BLaER1 treated with 17β-estradiol and CSF1 and Interleukin-3, amounts not matched to agents 10 nM and 100 nM (cell line): ENCODE results near the gene BDKRB1.
A peak's percentile ranks its signal among the peaks of the same experiment; 100 is the strongest.

Experiments used
- H3K27ac ChIP-seq, 11 experiments: shearing (Covaris generic); formaldehyde crosslinking; 2 replicates each; pipeline ENCODE4 v1.8.1; 2022
- H3K27me3 ChIP-seq, 11 experiments: shearing (Covaris generic); formaldehyde crosslinking; 2 replicates each; pipeline ENCODE4 v1.8.1; 2022
- H3K36me3 ChIP-seq, 11 experiments: shearing (Covaris generic); formaldehyde crosslinking; 2 replicates each; pipeline ENCODE4 v1.8.1; 2022
- H3K4me1 ChIP-seq, 10 experiments: shearing (Covaris generic); formaldehyde crosslinking; 2 replicates each; pipeline ENCODE4 v1.8.1; 2022
- H3K4me2 ChIP-seq, 11 experiments: shearing (Covaris generic); formaldehyde crosslinking; 2 replicates each; pipeline ENCODE4 v1.8.1; 2022
- H3K4me3 ChIP-seq, 10 experiments: shearing (Covaris generic); formaldehyde crosslinking; 2 replicates each; pipeline ENCODE4 v1.8.1; 2022
- H3K9ac ChIP-seq, 11 experiments: shearing (Covaris generic); formaldehyde crosslinking; 2 replicates each; pipeline ENCODE4 v1.8.1; 2022
- H3K9me3 ChIP-seq, 11 experiments: shearing (Covaris generic); formaldehyde crosslinking; replicated peaks in 1 of 11; 2 replicates each; pipeline ENCODE4 v1.8.1; 2022
- H4K20me1 ChIP-seq, 11 experiments: shearing (Covaris generic); formaldehyde crosslinking; 2 replicates each; pipeline ENCODE4 v1.8.1; 2022
- Cebpa-rat ChIP-seq, 11 experiments: shearing (Covaris generic); IDR thresholded peaks; 2 replicates each; pipeline ENCODE4 v1.8.1; 2022

Gene BDKRB1

GRCh38 chr14:96263347-96264199 is 7.6 kb downstream of the BDKRB1 start:
- Histone ChIP-seq H3K4me2 (no peak overlapping the region), H3K9me3 (peaks cover 8 to 13% (median 10%) of the 10 kb centered on the region in 11 experiments; a peak in 18 of 22 replicates), H3K27ac (no peak overlapping the region), H3K27me3 (no peaks in the 10 kb centered on the region), H4K20me1 (no peaks in the 10 kb centered on the region), H3K4me1 (peaks cover 0 to 8% (median 2%) of the 10 kb centered on the region in 10 experiments; a peak in 5 of 20 replicates), H3K4me3 (no peak overlapping the region), H3K36me3 (no peaks in the 10 kb centered on the region), H3K9ac (no peak overlapping the region)
- TF ChIP-seq Cebpa-rat (IDR thresholded peaks at IDR 0.05), result no peak

- H3K9me3 ChIP-seq, result peaks cover 8 to 13% (median 10%) of the 10 kb centered on the region in 11 experiments; a peak in 18 of 22 replicates
- no peak for TF ChIP-seq Cebpa-rat (IDR thresholded peaks at IDR 0.05)
- H3K4me2 ChIP-seq, result no peak overlapping the region
- no peaks in the 10 kb centered on the region for H4K20me1 ChIP-seq
- H3K27me3 ChIP-seq, result no peaks in the 10 kb centered on the region
- H3K4me3 ChIP-seq, result no peak overlapping the region
- H3K4me1 ChIP-seq, result peaks cover 0 to 8% (median 2%) of the 10 kb centered on the region in 10 experiments; a peak in 5 of 20 replicates
- no peaks in the 10 kb centered on the region for H3K36me3 ChIP-seq
- no peak overlapping the region for H3K9ac ChIP-seq
- H3K27ac ChIP-seq, result no peak overlapping the region
Observed at GRCh38 chr14:96264200-96264553, 8.2 kb downstream of the BDKRB1 start.

- H3K27me3 ChIP-seq, result no peaks in the 10 kb centered on the region
- no peak overlapping the region for H3K9ac ChIP-seq
- no peaks in the 10 kb centered on the region for H3K36me3 ChIP-seq
- H3K27ac ChIP-seq, result no peak overlapping the region
- peaks cover 3 to 8% (median 4%) of the 10 kb centered on the region in 11 experiments; a peak in 17 of 22 replicates for H3K9me3 ChIP-seq
- H3K4me1 ChIP-seq, result peaks cover 0 to 8% (median 2%) of the 10 kb centered on the region in 10 experiments; a peak in 5 of 20 replicates
- TF ChIP-seq Cebpa-rat (IDR thresholded peaks at IDR 0.05), result no peak
- H4K20me1 ChIP-seq, result no peaks in the 10 kb centered on the region
- H3K4me2 ChIP-seq, result no peak overlapping the region
- H3K4me3 ChIP-seq, result no peak overlapping the region
Observed at GRCh38 chr14:96264853-96265252, 8.8 kb downstream of the BDKRB1 start.

DNA sequence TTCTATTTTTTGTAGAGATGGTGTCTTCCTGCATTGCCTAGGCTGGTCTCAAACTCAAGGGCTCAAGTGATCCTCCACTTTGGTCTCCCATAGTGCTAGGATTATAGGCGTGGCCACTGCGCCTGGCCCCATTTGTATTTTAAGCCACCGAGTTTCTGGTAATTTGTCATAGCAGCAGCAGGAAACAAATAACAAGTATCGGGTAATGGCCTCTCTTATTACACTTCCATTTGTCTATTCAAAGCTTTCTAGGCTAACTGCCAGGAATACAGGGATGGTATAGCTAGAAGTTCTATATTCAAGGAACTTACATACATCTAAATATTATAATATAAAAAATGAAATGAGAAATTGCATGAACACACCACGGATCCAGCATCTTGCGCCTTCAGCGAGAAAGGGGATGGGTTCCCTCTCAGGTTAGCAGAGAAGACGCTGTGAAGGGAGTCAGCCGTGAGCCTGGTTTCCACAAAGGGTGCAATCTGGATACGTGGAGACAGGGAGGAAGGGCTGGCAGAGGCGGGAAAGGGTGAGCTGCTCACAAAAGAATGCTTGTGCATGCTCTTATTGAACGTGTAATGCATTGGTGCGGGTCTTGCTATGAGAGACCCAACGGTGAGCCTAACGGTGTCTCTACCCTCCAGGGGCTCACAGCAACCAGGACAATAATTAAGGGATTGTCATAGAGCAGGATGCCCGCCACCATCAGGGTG is 9.5 kb downstream of the BDKRB1 start:
- Histone ChIP-seq H3K9me3 (peaks cover 0 to under 1% (median 0%) of the 10 kb centered on the region in 11 experiments; a peak in 2 of 22 replicates), H3K36me3 (no peaks in the 10 kb centered on the region), H3K4me3 (no peak overlapping the region), H3K27me3 (no peaks in the 10 kb centered on the region), H4K20me1 (no peaks in the 10 kb centered on the region), H3K27ac (no peak overlapping the region), H3K4me1 (peaks cover 0 to 8% (median 2%) of the 10 kb centered on the region in 10 experiments; a peak in 5 of 20 replicates), H3K9ac (no peak overlapping the region), H3K4me2 (no peak overlapping the region)
- TF ChIP-seq Cebpa-rat (IDR thresholded peaks at IDR 0.05), result no peak

DNA sequence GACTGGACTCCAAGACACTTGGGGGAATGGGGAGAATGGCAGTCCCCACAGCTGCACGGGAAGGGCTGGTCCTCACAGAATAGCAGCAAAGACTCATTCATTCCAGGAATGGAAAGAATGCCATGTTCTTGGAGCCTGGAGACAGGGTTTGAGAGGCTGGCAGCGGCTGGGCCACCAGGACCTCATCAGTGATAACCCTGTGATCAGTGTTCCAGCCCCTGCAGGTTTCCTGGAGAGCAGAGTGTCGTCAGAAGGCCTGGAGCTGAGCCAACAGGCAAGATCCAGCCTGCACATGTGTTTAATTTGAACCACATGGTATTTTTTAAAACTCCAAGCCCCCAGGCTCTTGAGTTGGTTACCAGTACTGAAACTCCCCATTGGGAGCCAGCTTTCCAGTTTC is 11.3 kb downstream of the BDKRB1 start:
- no peaks in the 10 kb centered on the region for H3K36me3 ChIP-seq
- peak overlapping the region in 3 of 11 experiments; percentile 1 to 26 (median 2); a peak in 1 of 22 replicates for H3K4me2 ChIP-seq
- H3K4me1 ChIP-seq, result peaks cover 0 to 8% (median 2%) of the 10 kb centered on the region in 10 experiments; a peak in 5 of 20 replicates
- H3K27ac ChIP-seq, result no peak overlapping the region
- 0 out of 22 replicates have a peak, but pooled peaks cover 0 to under 1% (median 0%) of the 10 kb centered on the region in 11 experiments for H3K9me3 ChIP-seq
- TF ChIP-seq Cebpa-rat (IDR thresholded peaks at IDR 0.05), result no peak
- H4K20me1 ChIP-seq, result no peaks in the 10 kb centered on the region
- H3K27me3 ChIP-seq, result no peaks in the 10 kb centered on the region
- no peak overlapping the region for H3K4me3 ChIP-seq
- no peak overlapping the region for H3K9ac ChIP-seq

GRCh38 chr14:96267916-96268315 is 11.9 kb downstream of the BDKRB1 start:
- H3K36me3 ChIP-seq, result no peaks in the 10 kb centered on the region
- H3K27ac ChIP-seq, result no peak overlapping the region
- no peak for TF ChIP-seq Cebpa-rat (IDR thresholded peaks at IDR 0.05)
- H3K9me3 ChIP-seq, result 0 out of 22 replicates have a peak, but pooled peaks cover 0 to 5% (median 0%) of the 10 kb centered on the region in 11 experiments
- peaks cover 0 to 8% (median 2%) of the 10 kb centered on the region in 10 experiments; a peak in 5 of 20 replicates for H3K4me1 ChIP-seq
- H3K27me3 ChIP-seq, result no peaks in the 10 kb centered on the region
- H3K9ac ChIP-seq, result no peak overlapping the region
- H3K4me3 ChIP-seq, result no peak overlapping the region
- no peaks in the 10 kb centered on the region for H4K20me1 ChIP-seq
- H3K4me2 ChIP-seq, result 0 out of 22 replicates have a peak overlapping the region, but pooled peaks of 1 of the 11 experiments have one; percentile 26

GRCh38 chr14:96268431-96269358 is 12.7 kb downstream of the BDKRB1 start:
- H3K9me3 ChIP-seq, result 0 out of 22 replicates have a peak, but pooled peaks cover 0 to 5% (median 0%) of the 10 kb centered on the region in 11 experiments
- peaks cover 0 to 8% (median 2%) of the 10 kb centered on the region in 10 experiments; a peak in 5 of 20 replicates for H3K4me1 ChIP-seq
- TF ChIP-seq Cebpa-rat (IDR thresholded peaks at IDR 0.05), result no peak
- no peak overlapping the region for H3K4me3 ChIP-seq
- no peak overlapping the region for H3K27ac ChIP-seq
- H4K20me1 ChIP-seq, result no peaks in the 10 kb centered on the region
- H3K36me3 ChIP-seq, result no peaks in the 10 kb centered on the region
- H3K4me2 ChIP-seq, result no peak overlapping the region
- H3K27me3 ChIP-seq, result no peaks in the 10 kb centered on the region
- H3K9ac ChIP-seq, result no peak overlapping the region

GRCh38 chr14:96269359-96269710 is 13.3 kb downstream of the BDKRB1 start:
- H3K4me2 ChIP-seq, result no peak overlapping the region
- H3K36me3 ChIP-seq, result no peaks in the 10 kb centered on the region
- H3K4me1 ChIP-seq, result peaks cover 0 to 8% (median 2%) of the 10 kb centered on the region in 10 experiments; a peak in 6 of 20 replicates
- H3K9me3 ChIP-seq, result 0 out of 22 replicates have a peak, but pooled peaks cover 0 to 5% (median 0%) of the 10 kb centered on the region in 11 experiments
- H4K20me1 ChIP-seq, result no peaks in the 10 kb centered on the region
- TF ChIP-seq Cebpa-rat (IDR thresholded peaks at IDR 0.05), result no peak
- no peak overlapping the region for H3K4me3 ChIP-seq
- H3K27me3 ChIP-seq, result no peaks in the 10 kb centered on the region
- no peak overlapping the region for H3K27ac ChIP-seq
- H3K9ac ChIP-seq, result no peak overlapping the region
